HepG2 (cell line): ENCODE results near the gene MYH10. TPM values are rescaled to one million over a fixed set of nuclear protein-coding genes. Genes with fewer than 3 reads are reported as not detected.

ENCODE experiments used
- ATAC-seq: fragments of 200-7000 bp; cut with Tn5 transposase; 3 replicates; pipeline ENCODE4 v1.9.1; 2020; ENCODE audit warnings: mild to moderate bottlenecking, moderate library complexity
- BruUV-seq: library from RNA; stranded (reverse); fragments of 400-500 nt; replicated peaks from 2 replicates; lab custom pipeline; 2021; lab: Mats Ljungman, UMichigan
- CTCF ChIA-PET: fragments of 300-600 bp; formaldehyde crosslinking; extraction: SDS; loops from one replicate; lab custom pipeline; 2021; ENCODE audit warnings: low total read pairs, inconsistent platforms, low intra/inter-chr PET ratio; lab: Yijun Ruan, JAX
- POLR2A ChIA-PET: fragments of 350-600 bp; sonication (Branson Sonifier 250); formaldehyde crosslinking; loops from one replicate; lab custom pipeline; 2020; ENCODE audit warnings: antibody characterized with exemption, inconsistent platforms; lab: Yijun Ruan, JAX
- DNase-seq: peaks from one replicate; pipeline ENCODE4 v3.0.0-alpha.2; 2015; ENCODE audit warnings: low spot score
- FAIRE-seq: peaks from 3 replicates; lab custom pipeline; 2011; peaks lifted over from hg19 to GRCh38; lab: Jason Lieb, UNC
- H2AFZ ChIP-seq: one replicate; pipeline ENCODE4 v1.6.1; 2011; ENCODE audit warnings: low read length, inconsistent platforms
- H3K27ac ChIP-seq: fragments of 300-600 bp; 3 replicates; pipeline ENCODE4 v1.8.0; 2011; ENCODE audit warnings: mixed run types, mild to moderate bottlenecking, mixed read lengths, low read length, inconsistent platforms; ENCODE audit not compliant: insufficient read depth; ENCODE audit errors: extremely low read length
- H3K27me3 ChIP-seq, 2 experiments: fragments of 200-600 bp in 1 of 2; 2 replicates in 1 of 2; 3 replicates in 1 of 2; pipeline versions ENCODE4 v1.6.0 to v1.8.0; 2011; ENCODE audit warnings: low read length in 2 of 2, mild to moderate bottlenecking in 2 of 2, moderate library complexity in 2 of 2, inconsistent platforms in 1 of 2; ENCODE audit not compliant: insufficient read depth in 2 of 2, control insufficient read depth in 1 of 2
- H3K36me3 ChIP-seq, 2 experiments: fragments of 200-600 bp in 1 of 2; replicated peaks in 1 of 2; 2 replicates in 1 of 2; 3 replicates in 1 of 2; pipeline versions ENCODE4 v1.5.1 to v1.8.0; 2011; ENCODE audit warnings: low read length in 2 of 2, inconsistent platforms in 1 of 2; ENCODE audit not compliant: insufficient read depth in 2 of 2, control insufficient read depth in 1 of 2
- H3K4me1 ChIP-seq: 2 replicates; pipeline ENCODE4 v1.5.1; 2012; ENCODE audit warnings: low read length, inconsistent platforms; ENCODE audit not compliant: insufficient read depth
- H3K4me2 ChIP-seq: 2 replicates; pipeline ENCODE4 v1.6.0; 2011; ENCODE audit warnings: low read depth, low read length, inconsistent platforms
- H3K4me3 ChIP-seq, 3 experiments: fragments of 200-600 bp in 1 of 3; sonication (generic), shearing (Covaris generic) in 1 of 3; replicated peaks in 1 of 3; 2 replicates each; pipeline ENCODE4 v1.5.1; 2011 to 2016; ENCODE audit warnings: low read length in 3 of 3, inconsistent platforms in 2 of 3, low read depth in 2 of 3, mild to moderate bottlenecking in 2 of 3, control low read depth in 1 of 3, mixed read lengths in 1 of 3; ENCODE audit not compliant: insufficient read depth in 1 of 3
- H3K79me2 ChIP-seq: one replicate; pipeline ENCODE4 v1.6.1; 2011; ENCODE audit warnings: low read length, inconsistent platforms; ENCODE audit not compliant: insufficient read depth
- H3K9ac ChIP-seq: 2 replicates; pipeline ENCODE4 v1.6.0; 2011; ENCODE audit warnings: mild to moderate bottlenecking, low read depth, low read length, inconsistent platforms; ENCODE audit not compliant: insufficient read depth
- H3K9me3 ChIP-seq: 2 replicates; pipeline ENCODE4 v1.5.1; 2012; ENCODE audit warnings: mild to moderate bottlenecking, low read length
- H4K20me1 ChIP-seq: 2 replicates; pipeline ENCODE4 v1.6.0; 2011; ENCODE audit warnings: inconsistent platforms, mild to moderate bottlenecking, low read length, moderate library complexity; ENCODE audit not compliant: insufficient read depth
- CEBPB ChIP-seq: IDR thresholded peaks from 2 replicates; pipeline ENCODE4 v1.6.1; 2011; ENCODE audit warnings: low read depth, low read length, improper control_type of control experiment, borderline replicate concordance
- HDAC1 ChIP-seq: sonication (generic); formaldehyde crosslinking; IDR thresholded peaks from 2 replicates; pipeline ENCODE4 v1.5.1; 2020; ENCODE audit warnings: mild to moderate bottlenecking, missing genetic modification reagents
- MLX ChIP-seq: IDR thresholded peaks from 2 replicates; pipeline ENCODE4 v1.6.1; 2016
- POLR2AphosphoS2 ChIP-seq: IDR thresholded peaks from 2 replicates; pipeline ENCODE4 v1.6.1; 2011; ENCODE audit warnings: low read depth, low read length, improper control_type of control experiment
- RCOR2 ChIP-seq: IDR thresholded peaks from 2 replicates; pipeline ENCODE4 v1.6.1; 2016; ENCODE audit warnings: missing biosample characterization, missing genetic modification reagents
- RXRA ChIP-seq: sonication (generic); formaldehyde crosslinking; IDR thresholded peaks from 2 replicates; pipeline ENCODE4 v1.5.1; 2020; ENCODE audit warnings: missing genetic modification reagents
- SALL1 ChIP-seq: sonication (generic); formaldehyde crosslinking; IDR thresholded peaks from 2 replicates; pipeline ENCODE4 v1.8.0; 2022; ENCODE audit warnings: mild to moderate bottlenecking, missing genetic modification reagents
- SALL2 ChIP-seq: sonication (generic); formaldehyde crosslinking; IDR thresholded peaks from 2 replicates; pipeline ENCODE4 v1.8.1; 2023; ENCODE audit warnings: mild to moderate bottlenecking, missing genetic modification reagents, inconsistent platforms
- SAP130 ChIP-seq: IDR thresholded peaks from 2 replicates; pipeline ENCODE4 v1.6.1; 2016; ENCODE audit warnings: low read depth
- SIN3A ChIP-seq: IDR thresholded peaks from 2 replicates; pipeline ENCODE4 v1.6.1; 2011; ENCODE audit warnings: low read depth, mild to moderate bottlenecking, control low read depth, low read length, borderline replicate concordance
- SIN3B ChIP-seq: fragments of 150-350 bp; IDR thresholded peaks from 2 replicates; pipeline ENCODE4 v1.6.1; 2014; ENCODE audit warnings: low read length
- SOX5 ChIP-seq: IDR thresholded peaks from 2 replicates; pipeline ENCODE4 v1.6.1; 2016; ENCODE audit warnings: borderline replicate concordance
- SPEN ChIP-seq: sonication (generic); formaldehyde crosslinking; IDR thresholded peaks from 2 replicates; pipeline ENCODE4 v1.5.1; 2020; ENCODE audit warnings: low read depth, mild to moderate bottlenecking, missing genetic modification reagents
- TEAD3 ChIP-seq: optimal IDR thresholded peaks from 2 replicates; pipeline ENCODE3; 2016; ENCODE audit warnings: borderline replicate concordance
- ZFP36 ChIP-seq: fragments of 150-350 bp; IDR thresholded peaks from 2 replicates; pipeline ENCODE4 v1.6.1; 2018; ENCODE audit warnings: borderline replicate concordance, low read length, low read depth; ENCODE audit not compliant: partially characterized antibody
- ZFP36L1 ChIP-seq: sonication (generic); formaldehyde crosslinking; IDR thresholded peaks from 2 replicates; pipeline ENCODE4 v1.8.0; 2022; ENCODE audit warnings: mild to moderate bottlenecking, missing genetic modification reagents, moderate library complexity
- ZNF180 ChIP-seq: sonication (generic); formaldehyde crosslinking; IDR thresholded peaks from 2 replicates; pipeline ENCODE4 v1.4.0; 2020; ENCODE audit warnings: low read depth, missing genetic modification reagents, borderline replicate concordance
- WGBS: methylation state at CpG from one replicate; pipeline ENCODE4 v1.1.6; 2017; ENCODE audit warnings: low lambda C conversion rate; 5-methylcytosine and 5-hydroxymethylcytosine counted together
- in situ Hi-C: cut with HindIII; loops from 2 replicates; pipeline ENCODE4 v1.10.0; 2017; ENCODE audit warnings: low pct_unique_long_range_greater_than_20kb; ENCODE audit not compliant: extremely low pct_ligation_motif_present
- intact Hi-C: fragments of 100-400 bp; cut with micrococcal nuclease; formaldehyde crosslinking; loops from one replicate; pipeline ENCODE4 v1.10.0; 2022; ENCODE audit not compliant: unreplicated experiment
- polyA plus RNA-seq, 8 experiments: library from polyadenylated mRNA; depleted of rRNA in 3 of 8; stranded (reverse) in 7 of 8; unstranded in 1 of 8; fragments of >200 nt; fragmentation: Illumina TruSeq in 4 of 8; extraction: Trizol in 4 of 8; gene quantifications; 2 replicates each; pipeline versions ENCODE4 v1.2.1 to v1.2.3, GENCODE V29; 2011 to 2016; ENCODE audit warnings: low read depth in 4 of 8, missing spikeins in 1 of 8, mixed read lengths in 1 of 8; ENCODE audit not compliant: insufficient read depth in 1 of 8
- total RNA-seq, 5 experiments: library from RNA; depleted of rRNA; stranded (reverse); fragments of >200 nt; fragmentation: Illumina TruSeq; extraction: Trizol; gene quantifications; 2 replicates each; pipeline ENCODE4 v1.2.3, GENCODE V29; 2016; ENCODE audit warnings: low read depth in 1 of 5

Gene MYH10
- total and polyA plus RNA-seq, 2 of the 13 experiments (the other 11 are each of a cell fraction or from before 2014, with no cell fraction given), result 43.4 to 68.6 TPM

DNA sequence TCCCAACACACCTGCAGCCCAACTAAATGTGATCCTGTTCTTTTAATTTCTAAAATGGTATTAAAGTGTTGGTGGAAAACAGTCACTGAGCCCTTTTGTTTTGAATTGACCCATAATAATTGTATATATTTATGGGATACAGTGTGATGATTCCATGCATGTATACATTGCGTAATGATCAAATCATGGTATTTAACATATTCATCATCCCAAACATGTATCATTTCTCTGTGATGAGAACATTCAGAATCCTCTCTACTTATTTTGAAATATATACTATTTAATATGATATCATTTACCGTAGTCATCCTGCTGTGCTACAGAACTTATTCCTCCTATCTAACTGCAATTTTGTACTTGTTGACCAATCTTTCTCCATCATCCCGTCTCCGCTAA lies 14.0 kb upstream of the MYH10 start:
- no peak for TF ChIP-seq ZFP36L1 (CRISPR knock-in tag)
- peak; percentile 72; the same call in 1 of the 2 replicates for TF ChIP-seq CEBPB
- H3K4me3 ChIP-seq, result peak overlapping the region in 2 of 3 experiments; percentile 24 to 38; a peak in 1 of 6 replicates
- WGBS, result 93% methylated on average over 4 of the region's 4 CpGs
- no TSS peak for BruUV-seq
- peak overlapping the region; percentile 75 for H3K4me2 ChIP-seq
- peak overlapping the region; percentile 29; the same call in 1 of the 2 replicates for H3K9ac ChIP-seq
- ATAC-seq (no peak), DNase-seq (no peak), FAIRE-seq (no peak)
- POLR2A ChIA-PET, result interaction anchor here (1.7 kb wide), 1 partner anchor 14 kb away, joined by 12 read pairs; the partner anchor contains the start of gene MYH10
- no peaks in the 10 kb centered on the region for H3K79me2 ChIP-seq
- H3K27ac ChIP-seq, result peak overlapping the region; percentile 54
- no peaks in the 10 kb centered on the region for H4K20me1 ChIP-seq
- no peaks in the 10 kb centered on the region for H3K9me3 ChIP-seq
- peaks cover 81% of the 10 kb centered on the region for H3K4me1 ChIP-seq
- no peaks in the 10 kb centered on the region for H3K36me3 ChIP-seq
- H2AFZ ChIP-seq, result no peak overlapping the region
- intact Hi-C loops, result loop anchor here (10.0 kb wide), 1 partner anchor 70 kb away; no protein-coding TSS in a partner anchor
- CTCF ChIA-PET, result no interaction called here
- in situ Hi-C loops, result no loop called here
- H3K27me3 ChIP-seq, result no peaks in the 10 kb centered on the region

GRCh38 chr17:8643855-8644506 lies 13.5 kb upstream of the MYH10 start:
- H3K4me1 ChIP-seq, result peaks cover 75% of the 10 kb centered on the region
- POLR2A ChIA-PET, result interaction anchor here (1.7 kb wide), 1 partner anchor 13 kb away, joined by 12 read pairs; the partner anchor contains the start of gene MYH10
- ATAC-seq (peak; percentile 73), DNase-seq (peak; percentile 79), FAIRE-seq (peak; percentile 15)
- H3K36me3 ChIP-seq, result no peaks in the 10 kb centered on the region
- H3K4me3 ChIP-seq, result peak overlapping the region in 2 of 3 experiments; percentile 24 to 38; a peak in 2 of 6 replicates
- no peaks in the 10 kb centered on the region for H3K9me3 ChIP-seq
- peak overlapping the region; percentile 29; the same call in 1 of the 2 replicates for H3K9ac ChIP-seq
- H3K27ac ChIP-seq, result peak overlapping the region; percentile 54
- no TSS peak for BruUV-seq
- H3K27me3 ChIP-seq, result no peaks in the 10 kb centered on the region
- H2AFZ ChIP-seq, result no peak overlapping the region
- 13% methylated on average over 11 of the region's 11 CpGs for WGBS
- CTCF ChIA-PET, result no interaction called here
- no peaks in the 10 kb centered on the region for H3K79me2 ChIP-seq
- intact Hi-C loops (loop anchor here (10.0 kb wide), 1 partner anchor 69 kb away; no protein-coding TSS in a partner anchor), in situ Hi-C loops (no loop called here)
- H3K4me2 ChIP-seq, result peak overlapping the region; percentile 75
- no peaks in the 10 kb centered on the region for H4K20me1 ChIP-seq
- TF ChIP-seq SALL2 (CRISPR knock-in tag), result no peak
- TF ChIP-seq SIN3B, result no peak
- TF ChIP-seq HDAC1, result 0 out of 2 replicates have a peak, but pooled peaks have one; percentile 47
- no peak for TF ChIP-seq MLX
- peak; percentile 58 for TF ChIP-seq SALL1 (CRISPR knock-in tag)
- peak; percentile 97 for TF ChIP-seq TEAD3 (CRISPR knock-in tag)
- peak; percentile 45; the same call in 1 of the 2 replicates for TF ChIP-seq SIN3A
- TF ChIP-seq SAP130 (CRISPR knock-in tag), result peak; percentile 75
- peak; percentile 22; the same call in 1 of the 2 replicates for TF ChIP-seq RXRA (CRISPR knock-in tag)
- TF ChIP-seq RCOR2 (CRISPR knock-in tag), result peak; percentile 92
- TF ChIP-seq SOX5 (CRISPR knock-in tag), result peak; percentile 30; the same call in 1 of the 2 replicates
- no peak for TF ChIP-seq ZFP36
- no peak for TF ChIP-seq POLR2AphosphoS2
- peak; percentile 36; the same call in 1 of the 2 replicates for TF ChIP-seq SPEN (CRISPR knock-in tag)
- TF ChIP-seq ZNF180 (CRISPR knock-in tag), result no peak
